ENCODE data around the gene ANKRD17. TPM values are rescaled to one million over a fixed set of nuclear protein-coding genes. Genes with fewer than 3 reads are reported as not detected.

Gene ANKRD17
- total and polyA plus RNA-seq, 2 of the 4 experiments (the other 2 are of a cell fraction): 28.5 to 75.3 TPM

- Histone ChIP-seq H4K91ac (ENCODE audit: insufficient read depth, low read depth, low read length) (no peak overlapping the region), H3K9me1 (ENCODE audit: insufficient read depth, low read length) (peaks cover 10% of the 10 kb centered on the region; the same call in 1 of the 2 replicates), H3K36me3 (ENCODE audit: control insufficient read depth, insufficient read depth, low read length) (peaks cover 22% of the 10 kb centered on the region), H3K4me2 (ENCODE audit: low read depth, low read length) (no peak overlapping the region), H2BK120ac (ENCODE audit: low read depth, low read length) (no peak overlapping the region), H3K4me1 (ENCODE audit: control insufficient read depth, insufficient read depth, low read length) (0 out of 2 replicates have a peak, but pooled peaks cover 1% of the 10 kb centered on the region), H3K9me3 (ENCODE audit: control insufficient read depth, insufficient read depth, low read length) (no peaks in the 10 kb centered on the region), H2BK5ac (ENCODE audit: low read depth, low read length, poor library complexity, severe bottlenecking) (no peak overlapping the region), H3K9ac (ENCODE audit: low read depth, low read length) (no peak overlapping the region), H3K56ac (ENCODE audit: extremely low read depth, insufficient read depth, low read length) (no peak overlapping the region), H3K4me3 (ENCODE audit: insufficient read depth, low read depth, low read length) (no peak overlapping the region), H3K27me3 (ENCODE audit: control insufficient read depth, insufficient read depth, low read length) (no peaks in the 10 kb centered on the region), H4K20me1 (ENCODE audit: insufficient read depth, low read length) (no peaks in the 10 kb centered on the region), H4K8ac (ENCODE audit: low read depth in 2 of 2, low read length in 2 of 2) (no peak overlapping the region), H3K18ac (ENCODE audit: low read depth, low read length) (no peak overlapping the region), H2AK9ac (replicated peaks; ENCODE audit: low read depth, low read length, poor library complexity) (no peak overlapping the region), H3K79me1 (ENCODE audit: low read depth in 1 of 2, low read length in 2 of 2) (peaks cover 18 to 20% of the 10 kb centered on the region in 2 experiments; a peak in 3 of 4 replicates), H3K4ac (ENCODE audit: low read depth, low read length) (no peak overlapping the region), H4K5ac (ENCODE audit: low read depth, low read length) (no peak overlapping the region), H3K27ac (ENCODE audit: insufficient read depth, low read length) (no peak overlapping the region), H3K14ac (replicated peaks; ENCODE audit: low read depth, low read length) (no peak overlapping the region), H2BK15ac (ENCODE audit: low read depth, low read length) (no peak overlapping the region), H2AK5ac (ENCODE audit: low read depth, low read length) (no peak overlapping the region), H2BK20ac (ENCODE audit: low read depth, low read length) (no peak overlapping the region), H3K23ac (ENCODE audit: low read depth, low read length) (no peak overlapping the region), H2AFZ (replicated peaks; ENCODE audit: low read length, poor library complexity) (no peak overlapping the region)
- ChIA-PET POLR2A (ENCODE audit: unreplicated experiment) (no interaction called here), CTCF (no interaction called here)
- in situ Hi-C loops (cut with MboI; ENCODE audit: low sequenced_read_pairs) (no loop called here), intact Hi-C loops (cut with micrococcal nuclease) (no loop called here), dilution Hi-C loops (cut with HindIII; ENCODE audit: low sequenced_read_pairs, unreplicated experiment) (no loop called here)
- no peak for DNase-seq
- no peak for ATAC-seq (ENCODE audit: low read depth)
- no CpG with 5 or more reads among the region's 1 CpG for WGBS, 2 experiments (ENCODE audit: extremely low coverage in 2 of 2, insufficient read length in 1 of 2)
- TF ChIP-seq MXI1 (IDR thresholded peaks at IDR 0.05; ENCODE audit: borderline replicate concordance, low read depth, low read length) (no peak), POLR2A (IDR thresholded peaks at IDR 0.05; ENCODE audit: low read depth, low read length) (no peak), RAD21 (IDR thresholded peaks at IDR 0.05; ENCODE audit: low read length) (no peak), BHLHE40 (IDR thresholded peaks at IDR 0.05; ENCODE audit: low read depth, low read length) (no peak), RCOR1 (IDR thresholded peaks at IDR 0.05; ENCODE audit: insufficient replicate concordance, low read length) (no peak), MAFK (IDR thresholded peaks at IDR 0.05; ENCODE audit: low read depth, low read length) (no peak), CHD1 (IDR thresholded peaks at IDR 0.05; ENCODE audit: low read depth, low read length) (no peak)
- BruUV-seq (replicated peaks): no TSS peak
These were observed 167.9 kb downstream of the ANKRD17 start for GRCh38 chr4:73090738-73091137.

Measured in IMR-90 (cell line).